IMR-90 (cell line): ENCODE data around the gene WDR37. TPM values are rescaled to one million over a fixed set of nuclear protein-coding genes. Genes with fewer than 3 reads are reported as not detected.

Source experiments
- ATAC-seq: fragments of 200-7000 bp; cut with Tn5 transposase; 2 replicates; pipeline ENCODE4 v1.9.1; 2020; ENCODE audit warnings: low read depth, mild to moderate bottlenecking, moderate library complexity
- BruUV-seq: library from RNA; stranded (reverse); fragments of 400-500 nt; replicated peaks from 2 replicates; lab custom pipeline; 2021; lab: Mats Ljungman, UMichigan
- CTCF ChIA-PET: fragments of 300-600 bp; formaldehyde crosslinking; extraction: SDS; loops from one replicate; lab custom pipeline; 2021; ENCODE audit warnings: antibody characterized with exemption; lab: Yijun Ruan, JAX
- POLR2A ChIA-PET: fragments of 300-600 bp; sonication (Branson Sonifier 250); formaldehyde crosslinking; loops from one replicate; lab custom pipeline; 2022; ENCODE audit warnings: antibody characterized with exemption; ENCODE audit not compliant: unreplicated experiment; lab: Charles Lee
- DNase-seq: peaks from one replicate; pipeline ENCODE4 v3.0.0; 2013
- H2AFZ ChIP-seq: replicated peaks from 2 replicates; pipeline ENCODE3; 2013; ENCODE audit warnings: low read length, mild to moderate bottlenecking; ENCODE audit not compliant: poor library complexity
- H2AK5ac ChIP-seq: 2 replicates; pipeline ENCODE4 v1.6.1; 2013; ENCODE audit warnings: low read depth, low read length, inconsistent platforms
- H2AK9ac ChIP-seq: replicated peaks from 2 replicates; pipeline ENCODE3; 2013; ENCODE audit warnings: mild to moderate bottlenecking, low read depth, low read length, moderate library complexity; ENCODE audit not compliant: poor library complexity
- H2BK120ac ChIP-seq: 2 replicates; pipeline ENCODE4 v1.6.1; 2013; ENCODE audit warnings: low read depth, low read length, inconsistent platforms
- H2BK15ac ChIP-seq: 3 replicates; pipeline ENCODE4 v1.6.1; 2013; ENCODE audit warnings: low read depth, low read length, inconsistent platforms
- H2BK20ac ChIP-seq: 2 replicates; pipeline ENCODE4 v1.6.1; 2013; ENCODE audit warnings: low read depth, mild to moderate bottlenecking, inconsistent platforms, low read length, moderate library complexity
- H2BK5ac ChIP-seq: 2 replicates; pipeline ENCODE4 v1.6.1; 2013; ENCODE audit warnings: mild to moderate bottlenecking, low read depth, low read length, inconsistent platforms; ENCODE audit not compliant: poor library complexity, severe bottlenecking
- H3K14ac ChIP-seq: replicated peaks from 2 replicates; pipeline ENCODE4 v1.6.1; 2013; ENCODE audit warnings: low read depth, low read length, inconsistent platforms
- H3K18ac ChIP-seq: 2 replicates; pipeline ENCODE4 v1.6.1; 2013; ENCODE audit warnings: low read depth, low read length, control low read depth
- H3K23ac ChIP-seq: 2 replicates; pipeline ENCODE4 v1.6.1; 2013; ENCODE audit warnings: low read depth, low read length, inconsistent platforms
- H3K27ac ChIP-seq: 2 replicates; pipeline ENCODE4 v1.5.1; 2013; ENCODE audit warnings: mild to moderate bottlenecking, control low read depth, low read length; ENCODE audit not compliant: insufficient read depth
- H3K27me3 ChIP-seq: 2 replicates; pipeline ENCODE4 v1.6.1; 2013; ENCODE audit warnings: low read length; ENCODE audit not compliant: control insufficient read depth, insufficient read depth
- H3K36me3 ChIP-seq: 2 replicates; pipeline ENCODE4 v1.6.1; 2013; ENCODE audit warnings: low read length, mixed read lengths; ENCODE audit not compliant: control insufficient read depth, insufficient read depth
- H3K4ac ChIP-seq: 2 replicates; pipeline ENCODE4 v1.6.1; 2013; ENCODE audit warnings: low read depth, low read length, inconsistent platforms
- H3K4me1 ChIP-seq: 2 replicates; pipeline ENCODE4 v1.6.1; 2013; ENCODE audit warnings: low read length, mixed read lengths; ENCODE audit not compliant: control insufficient read depth, insufficient read depth
- H3K4me2 ChIP-seq: 2 replicates; pipeline ENCODE4 v1.6.1; 2013; ENCODE audit warnings: low read depth, mild to moderate bottlenecking, control low read depth, low read length, moderate library complexity
- H3K4me3 ChIP-seq: 2 replicates; pipeline ENCODE4 v1.5.1; 2013; ENCODE audit warnings: low read depth, mild to moderate bottlenecking, control low read depth, low read length, moderate library complexity; ENCODE audit not compliant: insufficient read depth
- H3K56ac ChIP-seq: 2 replicates; pipeline ENCODE4 v1.6.1; 2013; ENCODE audit warnings: low read length, inconsistent platforms; ENCODE audit not compliant: insufficient read depth; ENCODE audit errors: extremely low read depth
- H3K79me1 ChIP-seq, 2 experiments: 2 replicates each; pipeline ENCODE4 v1.6.1; 2013; ENCODE audit warnings: low read length in 2 of 2, inconsistent platforms in 1 of 2, low read depth in 1 of 2
- H3K9ac ChIP-seq: 2 replicates; pipeline ENCODE4 v1.6.1; 2013; ENCODE audit warnings: low read depth, low read length, control low read depth
- H3K9me1 ChIP-seq: 2 replicates; pipeline ENCODE4 v1.6.1; 2013; ENCODE audit warnings: low read length, inconsistent platforms; ENCODE audit not compliant: insufficient read depth
- H3K9me3 ChIP-seq: 2 replicates; pipeline ENCODE4 v1.6.1; 2013; ENCODE audit warnings: low read length; ENCODE audit not compliant: control insufficient read depth, insufficient read depth
- H4K20me1 ChIP-seq: 2 replicates; pipeline ENCODE4 v1.6.1; 2013; ENCODE audit warnings: low read length, inconsistent platforms; ENCODE audit not compliant: insufficient read depth
- H4K5ac ChIP-seq: 2 replicates; pipeline ENCODE4 v1.6.1; 2013; ENCODE audit warnings: mild to moderate bottlenecking, low read depth, low read length, control low read depth
- H4K8ac ChIP-seq, 2 experiments: 2 replicates each; pipeline ENCODE4 v1.6.1; 2013; ENCODE audit warnings: low read depth in 2 of 2, low read length in 2 of 2, control low read depth in 1 of 2, inconsistent platforms in 1 of 2
- H4K91ac ChIP-seq: 2 replicates; pipeline ENCODE4 v1.6.1; 2013; ENCODE audit warnings: low read depth, low read length, inconsistent platforms; ENCODE audit not compliant: insufficient read depth
- CHD1 ChIP-seq: IDR thresholded peaks from 2 replicates; pipeline ENCODE4 v1.6.1; 2012; ENCODE audit warnings: low read depth, low read length, improper control_type of control experiment
- MXI1 ChIP-seq: IDR thresholded peaks from 2 replicates; pipeline ENCODE4 v1.6.1; 2012; ENCODE audit warnings: low read depth, mild to moderate bottlenecking, low read length, moderate library complexity, borderline replicate concordance
- WGBS, 2 experiments: methylation state at CpG; one replicate each; pipeline versions ENCODE4 v1.1.5 to v1.1.7; 2013; ENCODE audit warnings: missing lambda C conversion rate in 2 of 2; ENCODE audit not compliant: insufficient read length in 1 of 2; ENCODE audit errors: extremely low coverage in 2 of 2; 5-methylcytosine and 5-hydroxymethylcytosine counted together
- dilution Hi-C: fragments of 300-500 bp; cut with HindIII; formaldehyde crosslinking; loops from one replicate; pipeline ENCODE4 v1.14.3; 2018; ENCODE audit warnings: low sequenced_read_pairs; ENCODE audit not compliant: unreplicated experiment
- in situ Hi-C: fragments of 300-500 bp; cut with MboI; formaldehyde crosslinking; loops from 3 replicates; pipeline ENCODE4 v1.14.3; 2019; ENCODE audit warnings: low sequenced_read_pairs, inconsistent platforms, mixed read lengths
- intact Hi-C: fragments of 100-400 bp; cut with micrococcal nuclease; formaldehyde crosslinking; loops from 2 replicates; pipeline ENCODE4 v1.10.0; 2022
- polyA plus RNA-seq, 3 experiments: library from polyadenylated mRNA; depleted of rRNA; stranded (reverse); fragments of >200 nt; gene quantifications; 2 replicates each; pipeline ENCODE4 v1.2.3, GENCODE V29; 2012; ENCODE audit warnings: low replicate concordance in 1 of 3
- total RNA-seq: library from RNA; depleted of rRNA; stranded (reverse); fragments of >200 nt; gene quantifications from 2 replicates; pipeline ENCODE4 v1.2.3, GENCODE V29; 2012

The WDR37 gene
- total and polyA plus RNA-seq, 2 of the 4 experiments (the other 2 are of a cell fraction) = 12.7 to 14.5 TPM

GRCh38 chr10:1120801-1121211, 64.6 kb downstream of the WDR37 start:
- Histone ChIP-seq H3K14ac (no peak overlapping the region), H3K79me1 (peaks cover 9 to 21% of the 10 kb centered on the region in 2 experiments), H3K4me2 (no peak overlapping the region), H4K8ac (no peak overlapping the region), H2AFZ (no peak overlapping the region), H2BK5ac (no peak overlapping the region), H2BK15ac (no peak overlapping the region), H3K27ac (no peak overlapping the region), H4K20me1 (no peaks in the 10 kb centered on the region), H3K23ac (no peak overlapping the region), H3K9me1 (0 out of 2 replicates have a peak, but pooled peaks cover 4% of the 10 kb centered on the region), H3K4me1 (no peaks in the 10 kb centered on the region), H4K5ac (no peak overlapping the region), H3K36me3 (peaks cover 55% of the 10 kb centered on the region), H3K9ac (no peak overlapping the region), H3K56ac (no peak overlapping the region), H3K4ac (no peak overlapping the region), H2BK120ac (no peak overlapping the region), H3K9me3 (no peaks in the 10 kb centered on the region), H2BK20ac (no peak overlapping the region), H2AK5ac (no peak overlapping the region), H3K18ac (no peak overlapping the region), H4K91ac (no peak overlapping the region), H2AK9ac (no peak overlapping the region), H3K27me3 (no peaks in the 10 kb centered on the region), H3K4me3 (no peak overlapping the region)
- WGBS, 2 experiments = 69% methylated on average over 11 of the region's 22 CpGs; no CpG with 5 or more reads in 1 of the 2 experiments
- dilution Hi-C loops = no loop called here
- in situ Hi-C loops = no loop called here
- TF ChIP-seq CHD1 = no peak
- TF ChIP-seq MXI1 = no peak
- intact Hi-C loops = no loop called here
- no peak for DNase-seq
- ChIA-PET POLR2A (no interaction called here), CTCF (no interaction called here)
- ATAC-seq = no peak
- no TSS peak for BruUV-seq
